ENCODE measurements around the gene NSD2.

DNA sequence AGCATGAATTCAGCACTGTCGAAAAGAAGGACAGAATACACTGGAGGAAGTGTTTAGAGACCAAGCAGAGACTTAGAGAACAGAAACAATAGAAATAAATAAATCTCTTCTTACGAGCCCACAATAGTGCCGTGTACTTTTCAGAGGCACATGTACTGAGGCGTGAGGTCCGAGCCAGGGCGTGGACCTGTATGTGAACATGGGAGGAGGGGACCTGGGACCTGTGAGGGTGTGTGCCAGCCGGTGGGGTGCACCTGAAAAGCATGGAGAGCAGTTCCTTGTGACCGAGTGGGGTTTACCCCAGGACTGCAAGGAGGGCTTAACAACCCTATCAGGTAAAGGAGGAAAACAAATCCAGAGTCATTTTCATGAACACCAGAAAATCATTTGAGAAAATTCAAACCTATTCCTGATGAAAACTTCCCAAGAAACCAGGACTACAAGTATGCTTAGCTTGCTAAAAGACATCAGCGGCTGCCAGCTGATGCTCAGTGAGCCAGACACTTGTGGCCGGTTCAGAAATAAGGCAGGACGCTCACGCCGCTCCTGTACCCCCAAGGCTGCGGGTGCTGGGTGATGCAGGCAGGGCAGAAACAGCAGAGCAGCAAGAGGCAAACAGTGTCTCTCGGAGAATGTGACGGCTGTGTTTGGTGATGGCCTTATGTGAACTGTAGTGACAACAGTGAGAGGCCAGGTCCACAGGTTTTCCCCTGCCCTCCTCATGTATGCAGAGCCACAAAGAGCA is 100.4 kb downstream of the NSD2 start:
- TF ChIP-seq, protein P1, sequence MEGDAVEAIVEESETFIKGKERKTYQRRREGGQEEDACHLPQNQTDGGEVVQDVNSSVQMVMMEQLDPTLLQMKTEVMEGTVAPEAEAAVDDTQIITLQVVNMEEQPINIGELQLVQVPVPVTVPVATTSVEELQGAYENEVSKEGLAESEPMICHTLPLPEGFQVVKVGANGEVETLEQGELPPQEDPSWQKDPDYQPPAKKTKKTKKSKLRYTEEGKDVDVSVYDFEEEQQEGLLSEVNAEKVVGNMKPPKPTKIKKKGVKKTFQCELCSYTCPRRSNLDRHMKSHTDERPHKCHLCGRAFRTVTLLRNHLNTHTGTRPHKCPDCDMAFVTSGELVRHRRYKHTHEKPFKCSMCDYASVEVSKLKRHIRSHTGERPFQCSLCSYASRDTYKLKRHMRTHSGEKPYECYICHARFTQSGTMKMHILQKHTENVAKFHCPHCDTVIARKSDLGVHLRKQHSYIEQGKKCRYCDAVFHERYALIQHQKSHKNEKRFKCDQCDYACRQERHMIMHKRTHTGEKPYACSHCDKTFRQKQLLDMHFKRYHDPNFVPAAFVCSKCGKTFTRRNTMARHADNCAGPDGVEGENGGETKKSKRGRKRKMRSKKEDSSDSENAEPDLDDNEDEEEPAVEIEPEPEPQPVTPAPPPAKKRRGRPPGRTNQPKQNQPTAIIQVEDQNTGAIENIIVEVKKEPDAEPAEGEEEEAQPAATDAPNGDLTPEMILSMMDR (IDR thresholded peaks at IDR 0.05), result no peak
- TF ChIP-seq POLR2A (IDR thresholded peaks at IDR 0.05), result no peak

Data from Peyer's patch (tissue), 4 donors.